CD4-positive, alpha-beta memory T cell (primary cell): Measurements from ENCODE around the gene RING1. TPM values are rescaled to one million over a fixed set of nuclear protein-coding genes. Genes with fewer than 3 reads are reported as not detected.
A peak's percentile ranks its signal among the peaks of the same experiment; 100 is the strongest.

Experiments
- CTCF ChIA-PET: fragments of 350-600 bp; sonication (Branson Sonifier 250); formaldehyde crosslinking; loops from one replicate; lab custom pipeline; 2021; ENCODE audit warnings: inconsistent platforms; ENCODE audit not compliant: partially characterized antibody; lab: Charles Lee
- POLR2A ChIA-PET: fragments of 350-600 bp; sonication (Branson Sonifier 250); formaldehyde crosslinking; loops from one replicate; lab custom pipeline; 2021; ENCODE audit not compliant: partially characterized antibody; lab: Charles Lee
- DNase-seq, 5 donors: peaks; one replicate each; pipeline versions ENCODE4 v3.0.0 to v3.0.0-alpha.2; 2020 to 2022; ENCODE audit warnings: mixed read lengths in 1 of 5
- H3K27ac ChIP-seq: one replicate; pipeline ENCODE4 v1.7.0; 2013; ENCODE audit warnings: low read depth, low read length
- H3K27me3 ChIP-seq: 2 replicates; pipeline ENCODE4 v1.7.0; 2013; ENCODE audit warnings: mild to moderate bottlenecking, low read length, moderate library complexity; ENCODE audit not compliant: insufficient read depth
- H3K36me3 ChIP-seq: 2 replicates; pipeline ENCODE4 v1.7.0; 2013; ENCODE audit warnings: mild to moderate bottlenecking, low read length, moderate library complexity; ENCODE audit not compliant: insufficient read depth
- H3K4me1 ChIP-seq: 2 replicates; pipeline ENCODE4 v1.7.0; 2013; ENCODE audit warnings: mild to moderate bottlenecking, low read length, moderate library complexity; ENCODE audit not compliant: insufficient read depth
- H3K4me3 ChIP-seq, 2 donors: one replicate each; pipeline ENCODE4 v1.7.0; 2013; ENCODE audit warnings: low read length in 2 of 2, mild to moderate bottlenecking in 1 of 2
- H3K9me3 ChIP-seq, 2 donors: one replicate each; pipeline ENCODE4 v1.7.0; 2013; ENCODE audit warnings: low read length in 2 of 2, control low read depth in 1 of 2; ENCODE audit not compliant: control insufficient read depth in 1 of 2
- H3K27ac Mint-ChIP-seq, 7 donors: one replicate each; pipeline ENCODE4 v1.8.0; 2020 to 2021; ENCODE audit warnings: mixed read lengths in 7 of 7, mild to moderate bottlenecking in 6 of 7, inconsistent platforms in 3 of 7, moderate library complexity in 3 of 7
- H3K27me3 Mint-ChIP-seq, 2 donors: one replicate each; pipeline ENCODE4 v1.8.0; 2020 to 2021; ENCODE audit warnings: mixed read lengths in 2 of 2
- H3K36me3 Mint-ChIP-seq, 2 donors: one replicate each; pipeline ENCODE4 v1.8.0; 2020 to 2021; ENCODE audit warnings: mixed read lengths in 2 of 2, inconsistent platforms in 1 of 2, mild to moderate bottlenecking in 1 of 2
- H3K4me1 Mint-ChIP-seq, 4 donors: one replicate each; pipeline ENCODE4 v1.8.0; 2020 to 2021; ENCODE audit warnings: mixed read lengths in 4 of 4, mild to moderate bottlenecking in 1 of 4
- H3K4me3 Mint-ChIP-seq, 8 donors: one replicate each; pipeline ENCODE4 v1.8.0; 2020 to 2021; ENCODE audit warnings: mixed read lengths in 8 of 8, mild to moderate bottlenecking in 7 of 8, moderate library complexity in 6 of 8, inconsistent platforms in 3 of 8
- H3K9me3 Mint-ChIP-seq, 8 donors: one replicate each; pipeline ENCODE4 v1.8.0; 2020 to 2021; ENCODE audit warnings: mixed read lengths in 8 of 8, mild to moderate bottlenecking in 5 of 8, inconsistent platforms in 3 of 8, moderate library complexity in 1 of 8
- intact Hi-C: fragments of 100-400 bp; cut with micrococcal nuclease; formaldehyde crosslinking; loops from one replicate; pipeline ENCODE4 v1.15.1; 2023
- polyA plus RNA-seq, 2 donors: library from polyadenylated mRNA; unstranded; fragments of 300-500 nt; fragmentation: Illumina TruSeq; gene quantifications; one replicate each; pipeline ENCODE4 v1.2.3, GENCODE V29; 2021
- total RNA-seq, 2 experiments: library from RNA; stranded (reverse); gene quantifications; one replicate each; pipeline ENCODE4 v1.2.3, GENCODE V29; 2021

Gene RING1
- total and polyA plus RNA-seq, 4 experiments from 2014 or later, result 3.4 to 38.4 (median 22.3) TPM

DNA sequence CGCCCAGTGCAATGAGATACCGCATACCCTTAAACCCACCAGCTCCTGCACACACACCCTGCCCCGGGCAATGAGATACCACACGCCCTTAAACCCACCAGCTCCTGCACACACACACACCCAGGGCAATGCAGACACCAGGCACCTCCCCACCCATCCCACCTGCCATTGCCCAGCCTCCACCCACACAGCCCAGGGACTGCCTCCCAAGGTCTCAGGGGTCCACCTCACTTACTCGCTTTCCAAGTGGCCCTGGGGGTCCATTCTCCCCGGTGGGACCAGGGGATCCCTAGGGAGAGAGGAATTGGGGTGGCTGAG lies 40.1 kb upstream of the RING1 start:
- intact Hi-C loops, result no loop called here
- Histone ChIP-seq H3K4me1 (no peaks in the 10 kb centered on the region), H3K27ac (no peak overlapping the region), H3K4me3 (no peak overlapping the region), H3K36me3 (no peaks in the 10 kb centered on the region), H3K9me3 (no peaks in the 10 kb centered on the region), H3K27me3 (no peaks in the 10 kb centered on the region)
- Mint-ChIP-seq H3K4me1 (no peaks in the 10 kb centered on the region), H3K36me3 (no peaks in the 10 kb centered on the region), H3K9me3 (no peaks in the 10 kb centered on the region), H3K27ac (no peak overlapping the region), H3K4me3 (peak overlapping the region in 1 of 8 donors; percentile 18), H3K27me3 (peaks cover 0 to 2% of the 10 kb centered on the region in 2 donors)
- no peak for DNase-seq
- CTCF ChIA-PET, result no interaction called here
- POLR2A ChIA-PET, result interaction anchor here (1.5 kb wide), 1 partner anchor 23 kb away, joined by 4 read pairs; the partner anchor contains the start of gene COL11A2

DNA sequence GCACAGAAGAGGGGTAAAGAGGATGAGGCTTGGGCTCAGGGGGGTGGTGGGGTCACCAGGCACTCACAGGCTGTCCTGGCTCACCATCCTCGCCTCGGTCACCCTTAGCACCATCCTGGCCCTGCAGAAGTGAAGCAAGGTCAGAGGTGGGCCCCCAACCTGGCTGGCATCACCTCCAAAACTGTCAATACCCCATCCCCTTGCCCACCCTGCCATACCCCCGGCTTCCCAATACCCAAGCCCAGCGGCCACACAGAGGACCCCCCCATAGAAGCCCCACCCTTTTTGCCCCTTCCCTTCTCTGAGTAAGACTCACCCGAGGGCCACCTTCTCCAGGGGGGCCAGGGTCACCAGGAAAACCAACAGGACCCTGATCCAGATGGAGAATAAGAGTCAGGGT lies 39.7 kb upstream of the RING1 start:
- intact Hi-C loops, result no loop called here
- H3K27me3 Mint-ChIP-seq, result peaks cover 0 to 2% of the 10 kb centered on the region in 2 donors
- POLR2A ChIA-PET, result interaction anchor here (1.5 kb wide), 1 partner anchor 23 kb away, joined by 4 read pairs; the partner anchor contains the start of gene COL11A2

DNA sequence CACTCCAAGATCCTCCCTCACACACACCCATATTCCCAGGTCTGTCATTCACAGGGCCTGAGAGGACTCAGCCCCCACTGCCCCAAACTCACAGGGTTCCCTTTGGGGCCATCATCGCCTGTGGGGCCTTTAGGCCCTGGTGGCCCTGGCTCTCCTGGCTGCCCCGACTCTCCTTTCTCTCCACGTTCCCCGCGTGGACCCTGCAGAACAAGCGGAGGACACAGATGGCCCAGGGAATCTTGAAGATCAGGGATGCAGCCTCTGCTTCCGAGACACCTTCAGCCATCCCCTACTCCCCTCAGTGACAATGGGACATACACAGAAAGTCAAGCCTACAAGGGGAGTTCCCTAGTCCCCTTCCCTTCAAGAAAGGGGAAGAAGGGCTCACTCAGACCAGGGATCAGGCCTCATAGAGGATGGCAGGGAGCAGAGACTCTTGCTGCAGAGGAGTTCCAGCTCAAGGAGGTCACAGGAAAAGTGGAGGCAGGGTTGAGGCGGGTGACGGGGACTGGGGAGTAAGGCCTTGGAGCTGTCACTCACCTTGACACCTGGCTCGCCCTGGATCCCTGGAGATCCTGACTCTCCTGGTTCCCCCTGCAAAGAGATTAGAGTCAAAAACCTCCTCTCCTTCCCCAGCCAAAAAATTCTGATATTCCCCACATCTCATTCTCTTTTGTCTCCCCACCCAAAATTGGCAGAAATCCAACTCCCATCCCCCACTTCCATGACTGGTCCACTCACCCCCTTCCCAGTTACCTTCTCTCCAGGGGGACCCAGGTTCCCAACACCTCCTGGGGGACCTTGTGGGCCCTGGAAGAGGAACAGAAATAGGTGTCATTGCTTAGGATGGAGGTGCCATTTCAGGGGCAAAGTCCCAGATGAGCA lies 38.8 kb upstream of the RING1 start:
- Mint-ChIP-seq H3K9me3 (no peaks in the 10 kb centered on the region), H3K36me3 (no peaks in the 10 kb centered on the region), H3K27ac (peak overlapping the region in 1 of 7 donors; percentile 72), H3K27me3 (no peaks in the 10 kb centered on the region), H3K4me1 (no peaks in the 10 kb centered on the region), H3K4me3 (no peak overlapping the region)
- Histone ChIP-seq H3K9me3 (no peaks in the 10 kb centered on the region), H3K4me1 (no peaks in the 10 kb centered on the region), H3K36me3 (no peaks in the 10 kb centered on the region), H3K27me3 (no peaks in the 10 kb centered on the region), H3K4me3 (no peak overlapping the region), H3K27ac (no peak overlapping the region)
- intact Hi-C loops, result no loop called here
- POLR2A ChIA-PET, result no interaction called here
- DNase-seq, result no peak
- CTCF ChIA-PET, result no interaction called here

More for the DNA sequence above, 39.7 kb upstream of the RING1 start:
- CTCF ChIA-PET, result no interaction called here
- DNase-seq, result no peak
- Mint-ChIP-seq H3K9me3 (no peaks in the 10 kb centered on the region), H3K36me3 (no peaks in the 10 kb centered on the region), H3K4me3 (no peak overlapping the region), H3K27ac (no peak overlapping the region), H3K4me1 (no peaks in the 10 kb centered on the region)
- Histone ChIP-seq H3K27me3 (no peaks in the 10 kb centered on the region), H3K4me1 (no peaks in the 10 kb centered on the region), H3K9me3 (no peaks in the 10 kb centered on the region), H3K4me3 (no peak overlapping the region), H3K36me3 (no peaks in the 10 kb centered on the region), H3K27ac (no peak overlapping the region)

DNA sequence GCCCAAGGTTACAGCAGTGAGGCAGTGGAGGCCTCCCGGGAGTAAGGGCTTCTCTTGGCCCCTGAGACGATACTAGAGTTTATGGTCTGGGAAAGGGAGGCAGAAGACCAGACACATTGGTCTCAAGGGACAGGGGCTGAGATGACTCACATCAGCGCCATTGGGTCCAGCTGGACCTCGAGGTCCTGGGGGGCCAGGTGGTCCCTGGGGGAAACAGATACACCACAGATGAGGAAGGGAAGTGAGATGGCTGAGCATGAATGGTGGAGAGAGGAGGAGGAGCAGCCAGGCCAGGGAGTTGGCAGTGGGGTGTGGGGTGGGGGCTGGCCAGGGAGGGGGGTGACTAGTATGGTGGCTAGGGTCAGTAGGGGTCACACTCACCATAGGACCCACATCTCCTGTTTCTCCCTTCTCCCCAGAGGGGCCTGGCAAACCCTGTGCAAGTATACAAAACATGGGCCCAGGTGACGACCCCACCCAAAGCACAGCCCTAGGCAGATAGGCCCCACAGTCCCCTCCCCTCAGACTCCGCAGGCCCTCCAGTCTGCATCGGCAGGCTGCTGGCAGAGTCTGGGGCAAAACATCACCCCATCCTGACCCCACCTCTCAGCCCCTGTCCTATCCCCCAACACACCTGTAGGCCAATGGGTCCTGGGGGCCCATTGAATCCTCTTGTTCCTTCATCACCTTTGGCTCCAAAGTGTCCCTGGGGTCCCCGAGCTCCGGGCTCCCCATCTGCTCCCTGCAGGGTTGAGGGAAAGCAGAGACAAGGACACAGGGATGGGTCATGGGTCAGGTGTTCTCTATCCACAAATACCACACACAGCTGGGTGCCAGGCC lies 37.9 kb upstream of the RING1 start:
- Histone ChIP-seq H3K9me3 (no peaks in the 10 kb centered on the region), H3K36me3 (no peaks in the 10 kb centered on the region), H3K4me1 (no peaks in the 10 kb centered on the region), H3K27me3 (no peaks in the 10 kb centered on the region), H3K4me3 (no peak overlapping the region), H3K27ac (no peak overlapping the region)
- Mint-ChIP-seq H3K27me3 (peaks cover 0 to 6% of the 10 kb centered on the region in 2 donors), H3K4me1 (no peaks in the 10 kb centered on the region), H3K36me3 (no peaks in the 10 kb centered on the region), H3K27ac (no peak overlapping the region), H3K4me3 (no peak overlapping the region), H3K9me3 (no peaks in the 10 kb centered on the region)
- ChIA-PET CTCF (no interaction called here), POLR2A (no interaction called here)
- no peak for DNase-seq
- intact Hi-C loops, result no loop called here

DNA sequence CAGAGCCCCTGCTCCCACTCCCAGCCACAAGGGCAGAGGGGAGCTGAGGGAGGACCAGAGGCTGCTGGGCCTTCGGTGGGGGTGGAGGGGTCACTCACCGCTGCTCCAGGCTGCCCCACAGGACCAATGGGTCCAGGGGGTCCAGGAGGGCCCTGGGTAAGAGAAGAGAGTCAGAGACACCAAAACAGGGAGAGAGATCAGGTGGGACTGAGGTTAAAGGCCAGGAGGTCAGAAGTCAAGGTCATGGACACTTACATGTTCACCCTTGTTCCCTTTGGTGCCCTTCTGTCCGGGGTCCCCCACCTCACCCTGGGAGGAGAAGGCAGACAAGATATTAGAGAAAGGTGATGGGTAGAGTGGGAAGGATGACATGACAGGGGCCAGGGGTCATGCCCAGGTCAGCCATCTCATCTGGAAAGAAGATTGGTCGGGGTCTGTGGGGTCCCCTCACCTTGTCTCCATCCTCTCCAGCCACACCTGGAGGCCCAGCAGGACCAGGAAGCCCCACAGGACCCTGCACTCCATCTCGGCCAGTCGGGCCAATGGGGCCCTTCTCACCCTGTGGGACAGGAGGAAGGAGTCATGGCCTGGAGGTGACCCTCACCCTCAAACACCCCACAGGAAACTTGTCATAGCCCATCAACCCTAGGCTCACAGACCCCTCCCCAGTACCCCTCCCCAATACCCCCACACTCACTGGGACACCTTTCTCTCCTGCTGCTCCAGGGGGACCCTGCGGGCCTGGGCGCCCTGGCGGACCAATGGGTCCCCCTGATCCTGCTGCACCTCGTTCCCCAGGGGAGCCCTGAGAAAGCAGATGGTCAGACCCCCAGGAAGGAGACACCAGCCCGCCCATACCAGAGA lies 37.1 kb upstream of the RING1 start:
- ChIA-PET POLR2A (no interaction called here), CTCF (interaction anchor here (1.2 kb wide), 1 partner anchor 11 kb away, joined by 3 read pairs; no protein-coding TSS in a partner anchor)
- no peak for DNase-seq
- Histone ChIP-seq H3K4me3 (no peak overlapping the region), H3K27me3 (no peaks in the 10 kb centered on the region), H3K27ac (no peak overlapping the region), H3K36me3 (no peaks in the 10 kb centered on the region), H3K9me3 (no peaks in the 10 kb centered on the region), H3K4me1 (no peaks in the 10 kb centered on the region)
- Mint-ChIP-seq H3K4me1 (no peaks in the 10 kb centered on the region), H3K27me3 (peaks cover 0 to 6% of the 10 kb centered on the region in 2 donors), H3K36me3 (no peaks in the 10 kb centered on the region), H3K27ac (no peak overlapping the region), H3K4me3 (no peak overlapping the region), H3K9me3 (no peaks in the 10 kb centered on the region)
- intact Hi-C loops, result no loop called here

DNA sequence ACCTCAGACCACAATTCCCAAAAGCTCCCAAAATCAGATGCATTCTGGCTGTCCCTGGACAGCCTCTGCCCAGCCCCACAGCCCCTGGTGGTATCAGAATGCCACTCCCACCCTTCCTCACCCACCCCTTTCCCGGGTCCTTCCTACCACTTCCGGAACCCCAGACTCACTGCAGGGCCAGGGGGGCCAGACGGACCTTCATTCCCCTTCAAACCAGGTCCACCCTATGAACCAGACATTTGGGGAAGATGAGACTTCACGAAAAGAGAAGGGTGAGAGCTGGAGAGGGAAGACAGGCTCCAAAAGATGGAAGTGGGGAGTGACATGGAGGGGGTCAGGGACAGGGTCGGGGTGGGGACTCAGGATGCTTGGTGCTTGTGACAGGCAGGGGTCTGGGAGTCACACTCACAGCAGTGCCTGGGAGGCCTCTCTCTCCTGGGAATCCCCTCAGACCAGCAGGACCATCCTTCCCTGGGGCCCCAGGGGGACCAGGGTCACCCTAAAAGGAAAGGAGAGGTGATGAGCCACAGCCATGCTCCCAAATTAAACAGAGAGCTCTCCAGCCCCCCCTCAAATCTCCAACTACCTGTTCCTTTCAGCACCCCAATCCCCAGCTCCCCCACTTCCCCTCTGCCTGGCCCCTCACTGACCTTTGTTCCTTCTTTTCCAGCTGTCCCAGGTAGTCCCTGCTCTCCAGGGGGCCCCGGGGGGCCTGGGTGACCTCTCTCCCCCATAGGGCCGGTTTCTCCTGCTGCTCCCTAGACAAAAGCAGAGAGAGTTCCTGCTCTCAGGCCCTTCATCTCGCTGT lies 36.2 kb upstream of the RING1 start:
- intact Hi-C loops, result no loop called here
- Mint-ChIP-seq H3K27me3 (peaks cover 0 to 6% of the 10 kb centered on the region in 2 donors), H3K4me1 (no peaks in the 10 kb centered on the region), H3K9me3 (no peaks in the 10 kb centered on the region), H3K4me3 (no peak overlapping the region), H3K36me3 (no peaks in the 10 kb centered on the region), H3K27ac (no peak overlapping the region)
- Histone ChIP-seq H3K27ac (no peak overlapping the region), H3K4me3 (no peak overlapping the region), H3K27me3 (no peaks in the 10 kb centered on the region), H3K4me1 (no peaks in the 10 kb centered on the region), H3K9me3 (no peaks in the 10 kb centered on the region), H3K36me3 (no peaks in the 10 kb centered on the region)
- POLR2A ChIA-PET, result no interaction called here
- CTCF ChIA-PET, result interaction anchor here (1.2 to 2.0 kb wide), 2 partner anchors 11 to 77 kb away, joined by 3 to 8 read pairs; no protein-coding TSS in a partner anchor
- DNase-seq, result no peak
